Duodenal mucosa (tissue), 2 donors: ENCODE results near the gene ZBTB12.
"Not testable (repeated sequence)": the region's sequence is repeated elsewhere in the genome, so short reads cannot be mapped to it uniquely, and the experiment has no call there.

ENCODE experiments used
- H3K27ac ChIP-seq: one replicate; pipeline ENCODE4 v1.7.0; 2013; ENCODE audit warnings: low read depth, low read length
- H3K27me3 ChIP-seq, 2 donors: one replicate each; pipeline ENCODE4 v1.7.0; 2013; ENCODE audit warnings: low read length in 2 of 2, control low read depth in 1 of 2; ENCODE audit not compliant: insufficient read depth in 2 of 2, control insufficient read depth in 1 of 2
- H3K36me3 ChIP-seq, 2 donors: one replicate each; pipeline ENCODE4 v1.7.0; 2013; ENCODE audit warnings: low read length in 2 of 2, control low read depth in 1 of 2; ENCODE audit not compliant: insufficient read depth in 2 of 2, control insufficient read depth in 1 of 2
- H3K4me1 ChIP-seq, 2 donors: one replicate each; pipeline ENCODE4 v1.7.0; 2013; ENCODE audit warnings: low read length in 2 of 2, control low read depth in 1 of 2; ENCODE audit not compliant: insufficient read depth in 2 of 2, control insufficient read depth in 1 of 2
- H3K4me3 ChIP-seq, 2 donors: one replicate each; pipeline ENCODE4 v1.7.0; 2013; ENCODE audit warnings: low read length in 2 of 2, low read depth in 1 of 2
- H3K9ac ChIP-seq, 2 donors: one replicate each; pipeline ENCODE4 v1.7.0; 2013; ENCODE audit warnings: low read length in 2 of 2, low read depth in 1 of 2
- H3K9me3 ChIP-seq, 2 donors: one replicate each; pipeline ENCODE4 v1.7.0; 2013; ENCODE audit warnings: low read length in 2 of 2, control low read depth in 1 of 2; ENCODE audit not compliant: control insufficient read depth in 1 of 2

Gene ZBTB12

DNA sequence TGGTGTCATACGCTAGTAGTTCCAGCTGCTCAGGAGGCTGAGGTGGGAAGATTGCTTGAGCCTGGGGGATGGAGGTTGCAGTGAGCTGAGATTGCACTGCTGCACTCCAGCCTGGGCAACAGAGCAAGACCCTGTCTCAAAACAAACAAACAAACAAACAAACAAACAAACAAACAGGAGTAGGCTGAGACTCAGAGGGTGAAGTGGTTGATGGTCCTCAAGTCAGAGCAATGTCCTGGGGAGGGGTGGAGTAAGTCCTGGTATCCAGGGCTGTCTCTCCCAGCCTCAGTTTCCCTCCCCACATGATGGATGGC, 33.3 kb downstream of the ZBTB12 start:
- H3K4me1 ChIP-seq, H3K27me3 ChIP-seq, H3K9ac ChIP-seq, H3K4me3 ChIP-seq, H3K9me3 ChIP-seq, H3K27ac ChIP-seq: not testable (repeated sequence)
- peaks cover 13 to 33% of the 10 kb centered on the region in 2 donors for H3K36me3 ChIP-seq

DNA sequence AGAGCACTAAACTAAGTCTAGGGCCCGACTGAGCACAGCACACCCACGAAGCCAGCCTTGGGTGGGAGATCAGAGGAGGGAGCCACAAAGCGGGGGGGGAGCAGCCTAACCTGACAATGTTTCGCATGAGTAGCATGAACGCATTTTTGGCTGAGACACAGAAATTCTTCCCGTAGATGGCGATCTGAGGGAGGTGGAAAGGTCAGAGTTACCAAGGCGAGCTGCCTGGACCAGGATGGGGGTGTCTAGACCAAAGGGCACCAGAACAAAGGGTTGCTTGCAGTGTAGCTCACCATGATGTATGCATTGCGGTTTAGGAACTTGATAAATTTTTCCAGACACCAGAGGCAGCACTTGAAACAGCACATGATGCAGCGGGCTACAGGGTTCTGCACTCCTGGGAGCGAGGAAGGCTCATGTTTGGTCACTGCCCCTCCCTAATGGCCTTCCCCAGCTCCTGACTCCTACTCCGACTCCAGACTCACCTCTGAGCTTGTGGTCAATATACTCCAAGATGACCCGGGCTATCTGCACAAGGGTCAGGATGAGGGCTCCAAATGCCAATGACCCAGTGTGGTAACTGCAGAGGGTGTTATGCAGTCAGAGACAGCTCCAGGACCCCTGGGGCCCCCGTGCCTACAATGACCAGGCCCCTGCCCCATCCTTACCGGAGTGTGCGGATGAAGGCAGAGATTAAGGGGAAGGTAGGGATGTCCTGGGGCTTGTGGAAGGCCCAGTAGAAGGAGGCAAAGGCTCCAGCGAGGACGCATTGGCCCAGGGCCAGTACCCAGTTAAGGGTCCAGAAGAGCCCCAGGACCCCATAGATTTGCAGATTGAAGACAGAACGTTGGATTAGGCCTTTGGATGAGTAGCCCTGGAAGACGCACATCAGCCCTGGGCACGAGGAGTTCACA, 36.4 kb downstream of the ZBTB12 start:
- Histone ChIP-seq H3K4me3 (no peak overlapping the region), H3K27ac (no peak overlapping the region), H3K4me1 (peaks cover 6 to 14% of the 10 kb centered on the region in 2 donors), H3K9me3 (no peaks in the 10 kb centered on the region), H3K9ac (no peak overlapping the region), H3K27me3 (no peaks in the 10 kb centered on the region), H3K36me3 (peaks cover 11 to 36% of the 10 kb centered on the region in 2 donors)

DNA sequence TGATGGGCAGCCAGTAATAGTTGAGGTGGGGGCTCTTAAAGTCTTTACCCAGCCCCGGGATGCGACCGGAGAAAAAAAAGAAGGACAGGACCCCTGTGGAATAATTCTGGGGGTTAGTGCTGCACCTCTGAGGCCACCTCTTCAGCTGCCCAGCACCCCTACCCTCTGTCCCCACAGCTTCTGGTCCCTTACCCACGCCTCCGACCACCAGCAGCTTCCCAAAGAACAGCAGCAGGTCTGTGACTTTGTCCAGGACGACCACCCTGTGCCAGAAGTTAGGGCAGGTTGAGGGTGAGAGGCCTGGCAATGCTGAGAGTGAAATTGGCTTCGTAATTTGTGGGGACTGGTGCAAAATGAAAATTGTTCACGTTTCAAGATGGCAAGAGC, 37.1 kb downstream of the ZBTB12 start:
- H3K27ac ChIP-seq: no peak overlapping the region
- H3K4me1 ChIP-seq: peaks cover 6 to 14% of the 10 kb centered on the region in 2 donors
- H3K9ac ChIP-seq: no peak overlapping the region
- H3K9me3 ChIP-seq: no peaks in the 10 kb centered on the region
- no peak overlapping the region for H3K4me3 ChIP-seq
- H3K27me3 ChIP-seq: no peaks in the 10 kb centered on the region
- H3K36me3 ChIP-seq: peaks cover 8 to 36% of the 10 kb centered on the region in 2 donors

DNA sequence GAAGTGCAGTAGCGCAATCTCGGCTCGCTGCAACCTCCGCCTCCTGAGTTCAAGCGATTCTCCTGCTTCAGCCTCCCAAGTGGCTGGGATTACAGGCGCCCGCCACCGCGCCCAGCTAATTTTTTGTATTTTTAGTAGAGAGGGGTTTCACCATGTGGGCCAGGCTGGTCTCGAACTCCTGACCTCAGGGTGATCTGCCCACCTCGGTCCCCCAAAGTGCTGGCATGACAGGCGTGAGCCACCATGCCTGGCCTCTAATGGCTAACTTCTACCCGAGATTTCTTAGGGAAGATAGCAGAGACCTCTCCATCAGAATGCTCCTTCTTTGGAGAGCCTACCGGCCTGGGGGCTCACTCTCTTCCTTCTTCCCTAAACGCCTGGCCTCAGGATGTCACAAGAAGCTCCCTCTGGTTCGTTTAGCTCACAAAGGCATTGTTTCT, 37.7 kb downstream of the ZBTB12 start:
- H3K27ac ChIP-seq, H3K27me3 ChIP-seq, H3K9me3 ChIP-seq: not testable (repeated sequence)
- Histone ChIP-seq H3K9ac (peak overlapping the region in 1 of 2 donors; percentile 48), H3K36me3 (peaks cover 12 to 41% of the 10 kb centered on the region in 2 donors), H3K4me3 (peak overlapping the region; percentile 41 to 48), H3K4me1 (peaks cover 6 to 14% of the 10 kb centered on the region in 2 donors)

DNA sequence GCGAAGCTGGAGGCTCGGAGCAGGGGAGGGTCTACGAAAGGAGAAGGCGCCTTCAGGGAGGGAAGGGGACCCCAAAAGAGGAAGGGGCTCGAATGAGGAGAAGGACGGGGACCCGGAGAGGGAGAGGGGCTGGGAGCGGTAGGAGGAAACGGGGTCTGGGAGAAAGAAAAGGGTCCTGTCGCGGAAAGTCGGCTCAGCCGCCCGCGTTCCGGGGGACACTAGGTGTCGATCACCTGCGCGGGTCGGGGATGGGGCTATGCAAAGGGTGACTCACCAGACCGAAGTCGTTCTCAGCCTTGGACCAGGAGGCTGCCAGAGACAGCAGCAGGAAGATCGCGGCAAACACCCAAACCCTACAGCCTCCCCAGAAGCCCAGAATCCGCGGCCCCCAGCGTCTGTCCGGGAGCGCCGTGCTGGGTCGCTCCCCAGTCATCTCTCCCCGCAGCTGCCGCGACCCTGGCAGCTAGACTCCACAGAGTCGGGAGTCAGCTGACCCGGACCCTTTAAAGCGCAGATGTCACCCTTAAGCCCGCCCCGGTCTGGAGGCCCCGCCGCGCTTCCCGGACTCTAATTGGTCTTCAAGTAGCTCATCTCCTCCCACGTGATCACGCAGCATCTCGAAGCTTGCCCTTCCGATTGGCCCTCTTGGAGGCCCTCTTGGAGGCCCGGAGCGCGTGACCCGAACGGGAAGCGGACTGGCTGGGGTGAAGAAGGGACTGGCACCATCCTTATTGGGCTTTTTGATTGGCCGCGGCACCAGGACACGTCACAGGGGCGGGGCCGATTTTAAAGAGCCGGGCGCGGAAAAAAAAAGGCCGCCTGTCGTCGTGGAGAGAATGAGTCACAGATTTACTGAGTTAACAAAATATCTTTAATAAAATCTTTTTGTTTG, 39.3 kb downstream of the ZBTB12 start, which contains the start of gene NEU1:
TSS of gene NEU1 (minus strand) at position 478 of the 892 bp plus-strand sequence. CDS start at position 433, 45 bp downstream.
- Histone ChIP-seq H3K9me3 (no peaks in the 10 kb centered on the region), H3K27me3 (no peaks in the 10 kb centered on the region), H3K4me3 (peak within 1 kb of the TSS; percentile 80 to 94), H3K4me1 (peaks cover 6 to 14% of the 10 kb centered on the region in 2 donors), H3K36me3 (peaks cover 13 to 40% of the 10 kb centered on the region in 2 donors), H3K27ac (peak within 1 kb of the TSS; percentile 86), H3K9ac (peak within 1 kb of the TSS; percentile 83 to 98)

DNA sequence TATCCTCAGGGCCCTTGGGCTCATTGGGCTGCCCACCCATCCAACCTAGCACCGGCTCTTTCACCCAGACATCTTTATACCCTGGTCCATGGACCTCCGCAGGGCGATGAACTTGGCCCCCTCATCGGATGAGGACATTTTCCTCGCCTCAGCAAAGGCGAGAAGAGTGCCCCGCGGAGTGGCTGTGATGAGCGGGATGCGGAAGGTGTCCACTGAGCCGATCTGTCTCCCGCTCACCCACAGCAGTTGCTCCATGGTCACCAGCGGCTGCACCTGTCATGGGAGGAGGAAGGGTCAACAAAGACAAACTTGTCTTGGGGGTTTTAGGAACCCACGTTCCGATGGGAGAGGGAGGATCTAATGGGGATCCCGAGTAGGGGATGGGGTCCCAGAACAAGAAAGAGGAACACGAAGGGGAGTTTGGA, 40.0 kb downstream of the ZBTB12 start:
- Histone ChIP-seq H3K36me3 (peaks cover 18 to 46% of the 10 kb centered on the region in 2 donors), H3K9me3 (no peaks in the 10 kb centered on the region), H3K4me1 (peaks cover 6 to 14% of the 10 kb centered on the region in 2 donors), H3K4me3 (peak overlapping the region; percentile 80 to 94), H3K27ac (no peak overlapping the region), H3K9ac (peak overlapping the region; percentile 83 to 98), H3K27me3 (no peaks in the 10 kb centered on the region)

DNA sequence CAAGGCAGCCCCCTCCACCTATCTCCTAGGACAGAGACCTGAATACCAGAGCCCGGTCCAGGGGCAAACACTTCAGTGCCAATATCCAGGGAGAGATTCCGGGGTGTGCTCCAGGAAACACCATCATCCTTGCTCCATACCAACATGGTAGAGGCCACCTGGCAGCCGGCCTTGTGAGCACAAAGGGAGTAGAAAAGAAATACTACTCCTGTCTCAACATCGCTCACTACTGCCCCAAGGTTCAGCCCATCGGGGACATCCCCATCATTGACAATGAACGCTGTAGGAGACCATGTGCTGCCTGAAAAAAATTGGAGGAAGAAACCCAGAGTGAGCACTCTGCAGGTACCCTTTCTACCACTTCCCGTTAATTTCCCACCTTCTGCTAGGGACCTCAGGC, 40.7 kb downstream of the ZBTB12 start:
- Histone ChIP-seq H3K9me3 (no peaks in the 10 kb centered on the region), H3K4me3 (no peak overlapping the region), H3K9ac (no peak overlapping the region), H3K4me1 (peaks cover 6 to 14% of the 10 kb centered on the region in 2 donors), H3K27me3 (no peaks in the 10 kb centered on the region), H3K36me3 (peaks cover 18 to 45% of the 10 kb centered on the region in 2 donors), H3K27ac (no peak overlapping the region)

DNA sequence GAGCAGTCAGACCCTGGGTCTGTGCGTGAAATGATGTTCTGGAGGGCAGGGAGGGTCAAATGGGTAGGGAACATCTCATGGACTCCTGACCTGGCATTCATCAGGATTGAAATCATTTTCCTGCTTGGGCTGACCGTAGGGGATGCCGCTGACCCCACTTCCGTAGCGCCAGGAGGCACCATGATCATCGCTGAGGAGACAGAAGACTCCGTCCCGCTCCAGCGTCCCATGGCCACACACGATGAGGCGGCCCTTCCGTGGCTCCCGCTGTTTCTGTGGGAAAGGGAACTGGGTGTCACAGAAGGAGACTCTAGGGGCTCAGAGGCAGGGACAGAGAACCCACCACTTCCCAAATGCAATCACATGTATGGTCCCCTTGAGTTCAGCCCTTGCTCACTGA, 41.5 kb downstream of the ZBTB12 start:
- Histone ChIP-seq H3K27ac (no peak overlapping the region), H3K36me3 (peaks cover 18 to 37% of the 10 kb centered on the region in 2 donors), H3K4me1 (peaks cover 6 to 14% of the 10 kb centered on the region in 2 donors), H3K4me3 (no peak overlapping the region), H3K27me3 (no peaks in the 10 kb centered on the region), H3K9ac (no peak overlapping the region), H3K9me3 (no peaks in the 10 kb centered on the region)

DNA sequence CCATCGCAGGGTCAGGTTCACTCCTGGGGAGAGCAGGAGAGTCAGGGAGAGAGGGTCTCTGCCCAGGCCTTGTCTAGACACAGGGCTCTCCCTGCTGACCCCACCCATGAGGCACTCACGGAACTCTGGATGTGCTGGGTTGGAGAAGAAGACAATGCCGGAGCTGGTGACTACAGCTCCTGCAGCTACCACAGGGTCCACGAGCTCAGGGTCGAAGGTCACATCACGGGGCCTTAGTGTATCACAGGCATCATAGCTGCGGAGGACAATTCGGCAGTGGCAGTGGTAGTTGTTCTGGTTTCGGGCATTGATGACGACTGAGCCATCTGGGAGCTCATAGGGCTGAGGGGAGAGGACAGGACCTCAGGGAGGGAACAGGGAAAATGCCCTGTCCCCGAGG, 42.0 kb downstream of the ZBTB12 start:
- Histone ChIP-seq H3K4me3 (no peak overlapping the region), H3K27ac (no peak overlapping the region), H3K36me3 (peaks cover 18 to 34% of the 10 kb centered on the region in 2 donors), H3K9me3 (no peaks in the 10 kb centered on the region), H3K9ac (no peak overlapping the region), H3K4me1 (peaks cover 6 to 14% of the 10 kb centered on the region in 2 donors), H3K27me3 (no peaks in the 10 kb centered on the region)

DNA sequence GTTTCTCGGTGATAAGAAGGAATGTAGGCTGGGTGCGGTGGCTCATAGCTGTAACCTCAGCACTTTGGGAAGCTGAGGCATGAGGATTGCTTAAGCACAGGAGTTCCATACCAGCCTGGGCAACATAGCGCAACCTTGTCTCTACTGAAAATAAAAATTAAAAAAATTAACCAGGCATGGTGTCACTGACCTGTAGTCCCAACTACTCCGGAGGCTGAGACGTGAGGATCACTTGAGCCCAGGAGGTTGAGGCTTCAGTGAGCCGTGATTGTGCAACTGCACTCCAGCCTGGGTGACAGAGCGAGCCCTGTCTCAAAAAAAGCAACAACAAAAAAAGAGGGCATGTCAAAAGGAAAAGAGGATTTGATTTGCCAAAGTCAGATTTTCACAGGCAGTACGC, 43.2 kb downstream of the ZBTB12 start:
- H3K27me3 ChIP-seq: no peaks in the 10 kb centered on the region
- no peak overlapping the region for H3K27ac ChIP-seq
- no peaks in the 10 kb centered on the region for H3K9me3 ChIP-seq
- peaks cover 6 to 14% of the 10 kb centered on the region in 2 donors for H3K4me1 ChIP-seq
- peaks cover 18 to 34% of the 10 kb centered on the region in 2 donors for H3K36me3 ChIP-seq
- no peak overlapping the region for H3K9ac ChIP-seq
- no peak overlapping the region for H3K4me3 ChIP-seq
